IMR-90 (cell line): ENCODE results near the gene OR52W1. TPM values are rescaled to one million over a fixed set of nuclear protein-coding genes. Genes with fewer than 3 reads are reported as not detected.
A peak's percentile ranks its signal among the peaks of the same experiment; 100 is the strongest.

ENCODE experiments used
- ATAC-seq: fragments of 200-7000 bp; cut with Tn5 transposase; 2 replicates; pipeline ENCODE4 v1.9.1; 2020; ENCODE audit warnings: low read depth, mild to moderate bottlenecking, moderate library complexity
- BruUV-seq: library from RNA; stranded (reverse); fragments of 400-500 nt; replicated peaks from 2 replicates; lab custom pipeline; 2021; lab: Mats Ljungman, UMichigan
- CTCF ChIA-PET: fragments of 300-600 bp; formaldehyde crosslinking; extraction: SDS; loops from one replicate; lab custom pipeline; 2021; ENCODE audit warnings: antibody characterized with exemption; lab: Yijun Ruan, JAX
- POLR2A ChIA-PET: fragments of 300-600 bp; sonication (Branson Sonifier 250); formaldehyde crosslinking; loops from one replicate; lab custom pipeline; 2022; ENCODE audit warnings: antibody characterized with exemption; ENCODE audit not compliant: unreplicated experiment; lab: Charles Lee
- DNase-seq: peaks from one replicate; pipeline ENCODE4 v3.0.0; 2013
- H2AFZ ChIP-seq: replicated peaks from 2 replicates; pipeline ENCODE3; 2013; ENCODE audit warnings: low read length, mild to moderate bottlenecking; ENCODE audit not compliant: poor library complexity
- H2AK5ac ChIP-seq: 2 replicates; pipeline ENCODE4 v1.6.1; 2013; ENCODE audit warnings: low read depth, low read length, inconsistent platforms
- H2AK9ac ChIP-seq: replicated peaks from 2 replicates; pipeline ENCODE3; 2013; ENCODE audit warnings: mild to moderate bottlenecking, low read depth, low read length, moderate library complexity; ENCODE audit not compliant: poor library complexity
- H2BK120ac ChIP-seq: 2 replicates; pipeline ENCODE4 v1.6.1; 2013; ENCODE audit warnings: low read depth, low read length, inconsistent platforms
- H2BK15ac ChIP-seq: 3 replicates; pipeline ENCODE4 v1.6.1; 2013; ENCODE audit warnings: low read depth, low read length, inconsistent platforms
- H2BK20ac ChIP-seq: 2 replicates; pipeline ENCODE4 v1.6.1; 2013; ENCODE audit warnings: low read depth, mild to moderate bottlenecking, inconsistent platforms, low read length, moderate library complexity
- H2BK5ac ChIP-seq: 2 replicates; pipeline ENCODE4 v1.6.1; 2013; ENCODE audit warnings: mild to moderate bottlenecking, low read depth, low read length, inconsistent platforms; ENCODE audit not compliant: poor library complexity, severe bottlenecking
- H3K14ac ChIP-seq: replicated peaks from 2 replicates; pipeline ENCODE4 v1.6.1; 2013; ENCODE audit warnings: low read depth, low read length, inconsistent platforms
- H3K18ac ChIP-seq: 2 replicates; pipeline ENCODE4 v1.6.1; 2013; ENCODE audit warnings: low read depth, low read length, control low read depth
- H3K23ac ChIP-seq: 2 replicates; pipeline ENCODE4 v1.6.1; 2013; ENCODE audit warnings: low read depth, low read length, inconsistent platforms
- H3K27ac ChIP-seq: 2 replicates; pipeline ENCODE4 v1.5.1; 2013; ENCODE audit warnings: mild to moderate bottlenecking, control low read depth, low read length; ENCODE audit not compliant: insufficient read depth
- H3K27me3 ChIP-seq: 2 replicates; pipeline ENCODE4 v1.6.1; 2013; ENCODE audit warnings: low read length; ENCODE audit not compliant: control insufficient read depth, insufficient read depth
- H3K36me3 ChIP-seq: 2 replicates; pipeline ENCODE4 v1.6.1; 2013; ENCODE audit warnings: low read length, mixed read lengths; ENCODE audit not compliant: control insufficient read depth, insufficient read depth
- H3K4ac ChIP-seq: 2 replicates; pipeline ENCODE4 v1.6.1; 2013; ENCODE audit warnings: low read depth, low read length, inconsistent platforms
- H3K4me1 ChIP-seq: 2 replicates; pipeline ENCODE4 v1.6.1; 2013; ENCODE audit warnings: low read length, mixed read lengths; ENCODE audit not compliant: control insufficient read depth, insufficient read depth
- H3K4me2 ChIP-seq: 2 replicates; pipeline ENCODE4 v1.6.1; 2013; ENCODE audit warnings: low read depth, mild to moderate bottlenecking, control low read depth, low read length, moderate library complexity
- H3K4me3 ChIP-seq: 2 replicates; pipeline ENCODE4 v1.5.1; 2013; ENCODE audit warnings: low read depth, mild to moderate bottlenecking, control low read depth, low read length, moderate library complexity; ENCODE audit not compliant: insufficient read depth
- H3K56ac ChIP-seq: 2 replicates; pipeline ENCODE4 v1.6.1; 2013; ENCODE audit warnings: low read length, inconsistent platforms; ENCODE audit not compliant: insufficient read depth; ENCODE audit errors: extremely low read depth
- H3K79me1 ChIP-seq, 2 experiments: 2 replicates each; pipeline ENCODE4 v1.6.1; 2013; ENCODE audit warnings: low read length in 2 of 2, inconsistent platforms in 1 of 2, low read depth in 1 of 2
- H3K9ac ChIP-seq: 2 replicates; pipeline ENCODE4 v1.6.1; 2013; ENCODE audit warnings: low read depth, low read length, control low read depth
- H3K9me1 ChIP-seq: 2 replicates; pipeline ENCODE4 v1.6.1; 2013; ENCODE audit warnings: low read length, inconsistent platforms; ENCODE audit not compliant: insufficient read depth
- H3K9me3 ChIP-seq: 2 replicates; pipeline ENCODE4 v1.6.1; 2013; ENCODE audit warnings: low read length; ENCODE audit not compliant: control insufficient read depth, insufficient read depth
- H4K20me1 ChIP-seq: 2 replicates; pipeline ENCODE4 v1.6.1; 2013; ENCODE audit warnings: low read length, inconsistent platforms; ENCODE audit not compliant: insufficient read depth
- H4K5ac ChIP-seq: 2 replicates; pipeline ENCODE4 v1.6.1; 2013; ENCODE audit warnings: mild to moderate bottlenecking, low read depth, low read length, control low read depth
- H4K8ac ChIP-seq, 2 experiments: 2 replicates each; pipeline ENCODE4 v1.6.1; 2013; ENCODE audit warnings: low read depth in 2 of 2, low read length in 2 of 2, control low read depth in 1 of 2, inconsistent platforms in 1 of 2
- H4K91ac ChIP-seq: 2 replicates; pipeline ENCODE4 v1.6.1; 2013; ENCODE audit warnings: low read depth, low read length, inconsistent platforms; ENCODE audit not compliant: insufficient read depth
- BHLHE40 ChIP-seq: fragments of 150-350 bp; IDR thresholded peaks from 2 replicates; pipeline ENCODE4 v1.6.1; 2016; ENCODE audit warnings: mild to moderate bottlenecking, low read depth, low read length
- RFX5 ChIP-seq: IDR thresholded peaks from 2 replicates; pipeline ENCODE4 v1.8.0; 2012; ENCODE audit warnings: low read depth, mild to moderate bottlenecking, low read length, moderate library complexity
- WGBS, 2 experiments: methylation state at CpG; one replicate each; pipeline versions ENCODE4 v1.1.5 to v1.1.7; 2013; ENCODE audit warnings: missing lambda C conversion rate in 2 of 2; ENCODE audit not compliant: insufficient read length in 1 of 2; ENCODE audit errors: extremely low coverage in 2 of 2; 5-methylcytosine and 5-hydroxymethylcytosine counted together
- dilution Hi-C: fragments of 300-500 bp; cut with HindIII; formaldehyde crosslinking; loops from one replicate; pipeline ENCODE4 v1.14.3; 2018; ENCODE audit warnings: low sequenced_read_pairs; ENCODE audit not compliant: unreplicated experiment
- in situ Hi-C: fragments of 300-500 bp; cut with MboI; formaldehyde crosslinking; loops from 3 replicates; pipeline ENCODE4 v1.14.3; 2019; ENCODE audit warnings: low sequenced_read_pairs, inconsistent platforms, mixed read lengths
- intact Hi-C: fragments of 100-400 bp; cut with micrococcal nuclease; formaldehyde crosslinking; loops from 2 replicates; pipeline ENCODE4 v1.10.0; 2022
- polyA plus RNA-seq, 3 experiments: library from polyadenylated mRNA; depleted of rRNA; stranded (reverse); fragments of >200 nt; gene quantifications; 2 replicates each; pipeline ENCODE4 v1.2.3, GENCODE V29; 2012; ENCODE audit warnings: low replicate concordance in 1 of 3
- total RNA-seq: library from RNA; depleted of rRNA; stranded (reverse); fragments of >200 nt; gene quantifications from 2 replicates; pipeline ENCODE4 v1.2.3, GENCODE V29; 2012
- TF ChIP-seq, protein P1 (sequence below): fragments of 150-350 bp; IDR thresholded peaks from 2 replicates; pipeline ENCODE4 v1.6.1; 2017; ENCODE audit warnings: mild to moderate bottlenecking, antibody characterized with exemption, low read length, low read depth

The OR52W1 gene
- total and polyA plus RNA-seq, 2 of the 4 experiments (the other 2 are of a cell fraction), result not detected

DNA sequence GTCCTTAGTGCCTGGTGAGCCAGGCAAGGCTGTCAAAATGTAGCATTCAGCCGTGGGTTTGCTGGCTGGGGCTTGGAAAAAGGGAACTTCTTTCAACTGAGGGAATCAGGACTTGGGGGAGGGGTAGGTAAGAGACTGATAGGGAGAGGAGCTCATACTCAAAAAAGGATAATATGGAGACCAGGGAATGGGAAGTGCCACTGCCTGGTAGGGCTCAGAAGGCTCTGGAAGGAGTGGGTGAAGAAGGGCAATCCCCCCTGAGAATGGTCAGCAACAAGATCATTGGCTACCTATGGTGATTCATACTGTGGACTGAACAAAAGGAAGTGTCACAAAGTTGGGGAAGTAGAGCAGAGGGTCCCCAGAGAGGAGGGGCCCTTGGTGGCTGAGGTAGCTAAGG lies 41.8 kb downstream of the OR52W1 start:
- Histone ChIP-seq H3K4me3 (no peak overlapping the region), H3K4me2 (no peak overlapping the region), H3K27ac (no peak overlapping the region), H3K9me3 (no peaks in the 10 kb centered on the region), H3K9ac (no peak overlapping the region), H3K27me3 (peaks cover 27% of the 10 kb centered on the region), H4K8ac (no peak overlapping the region), H3K36me3 (no peaks in the 10 kb centered on the region), H2AFZ (peak overlapping the region; percentile 14), H2BK5ac (no peak overlapping the region), H3K56ac (no peak overlapping the region), H2AK5ac (no peak overlapping the region), H3K4me1 (no peaks in the 10 kb centered on the region), H3K79me1 (no peaks in the 10 kb centered on the region), H3K23ac (no peak overlapping the region), H2BK15ac (no peak overlapping the region), H3K4ac (no peak overlapping the region), H4K91ac (no peak overlapping the region), H3K18ac (no peak overlapping the region), H2AK9ac (no peak overlapping the region), H4K5ac (no peak overlapping the region), H2BK120ac (no peak overlapping the region), H3K9me1 (no peaks in the 10 kb centered on the region), H2BK20ac (no peak overlapping the region), H4K20me1 (no peaks in the 10 kb centered on the region), H3K14ac (no peak overlapping the region)
- ATAC-seq (no peak), DNase-seq (no peak)
- intact Hi-C loops (no loop called here), dilution Hi-C loops (no loop called here), in situ Hi-C loops (no loop called here)
- 17% methylated on average over 1 of the region's 1 CpG; no CpG with 5 or more reads in 1 of the 2 experiments for WGBS, 2 experiments
- BruUV-seq, result no TSS peak
- no peak for TF ChIP-seq BHLHE40
- TF ChIP-seq RFX5, result no peak
- TF ChIP-seq, protein P1, sequence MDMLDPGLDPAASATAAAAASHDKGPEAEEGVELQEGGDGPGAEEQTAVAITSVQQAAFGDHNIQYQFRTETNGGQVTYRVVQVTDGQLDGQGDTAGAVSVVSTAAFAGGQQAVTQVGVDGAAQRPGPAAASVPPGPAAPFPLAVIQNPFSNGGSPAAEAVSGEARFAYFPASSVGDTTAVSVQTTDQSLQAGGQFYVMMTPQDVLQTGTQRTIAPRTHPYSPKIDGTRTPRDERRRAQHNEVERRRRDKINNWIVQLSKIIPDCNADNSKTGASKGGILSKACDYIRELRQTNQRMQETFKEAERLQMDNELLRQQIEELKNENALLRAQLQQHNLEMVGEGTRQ, result no peak
- CTCF ChIA-PET, result no interaction called here
- POLR2A ChIA-PET, result no interaction called here
